Activated CD8-positive, alpha-beta memory T cell treated with anti-CD3 and anti-CD28 coated beads, Interleukin-2, amount 50 U/mL, for 4 hours (primary cell): Measurements from ENCODE around the gene ASIC4.

Experiments
- DNase-seq: peaks from one replicate; pipeline ENCODE4 v3.0.0-alpha.2; 2020

The ASIC4 gene

DNA sequence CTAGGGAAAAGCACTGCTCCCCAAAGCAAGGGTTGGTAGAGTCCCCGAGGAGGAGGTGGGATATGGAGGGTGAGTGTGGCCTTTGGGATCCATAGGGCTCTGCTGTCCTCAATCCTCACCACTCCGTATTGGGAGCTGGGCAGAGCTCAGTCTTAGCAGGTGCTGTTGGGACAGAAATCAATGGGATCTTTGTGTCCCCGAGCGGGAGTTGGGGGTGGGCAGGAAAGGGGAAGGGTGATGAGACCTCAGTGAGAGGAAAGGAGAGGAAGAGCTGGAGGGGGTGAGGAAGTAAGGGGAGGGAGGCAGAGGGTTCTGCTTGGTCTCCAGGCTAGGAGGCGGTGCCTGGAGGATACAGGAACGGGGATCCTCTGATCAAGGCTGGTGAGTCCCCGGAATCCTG is 2.6 kb downstream of the ASIC4 start:
- no peak for DNase-seq

DNA sequence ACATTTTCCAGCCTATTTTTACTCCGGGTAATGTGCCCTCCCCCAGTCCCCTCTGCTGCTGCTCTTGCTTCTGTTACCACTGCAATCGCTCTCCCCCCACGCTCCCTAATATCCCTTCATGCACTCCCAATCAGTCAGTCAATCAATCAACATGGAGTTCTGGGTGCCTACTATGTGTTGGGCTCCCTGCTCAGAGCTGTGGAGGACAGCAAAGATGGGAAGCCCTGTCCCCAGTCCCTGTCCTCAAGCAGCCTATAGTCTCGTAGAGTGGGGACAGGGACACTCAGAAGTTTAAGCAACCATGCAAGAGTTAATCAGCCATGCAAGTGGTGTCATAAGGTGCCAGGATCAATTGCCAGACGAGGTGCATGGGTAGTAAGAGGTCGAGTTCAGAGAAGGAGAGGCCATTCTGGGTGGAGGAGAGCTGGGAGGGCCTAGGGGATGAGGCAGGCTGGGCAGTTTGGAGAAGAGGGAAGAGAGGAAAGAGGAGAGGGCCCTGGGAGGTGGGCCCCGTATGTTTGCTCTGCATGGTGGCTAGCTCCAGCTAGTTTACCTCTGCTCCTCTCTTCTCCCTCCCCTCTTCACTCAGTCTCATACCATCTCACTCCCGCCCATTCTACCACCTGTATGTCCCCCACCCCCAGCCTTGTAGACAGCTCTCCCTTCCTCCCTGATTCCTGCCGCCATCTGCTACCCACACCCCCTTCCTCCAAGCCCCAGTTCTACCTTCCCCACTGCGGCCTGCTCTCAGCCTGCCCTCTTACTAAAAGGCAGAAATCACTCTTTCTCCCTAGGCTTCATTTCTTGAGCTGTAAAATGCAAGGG is 3.9 kb downstream of the ASIC4 start:
- no peak for DNase-seq

DNA sequence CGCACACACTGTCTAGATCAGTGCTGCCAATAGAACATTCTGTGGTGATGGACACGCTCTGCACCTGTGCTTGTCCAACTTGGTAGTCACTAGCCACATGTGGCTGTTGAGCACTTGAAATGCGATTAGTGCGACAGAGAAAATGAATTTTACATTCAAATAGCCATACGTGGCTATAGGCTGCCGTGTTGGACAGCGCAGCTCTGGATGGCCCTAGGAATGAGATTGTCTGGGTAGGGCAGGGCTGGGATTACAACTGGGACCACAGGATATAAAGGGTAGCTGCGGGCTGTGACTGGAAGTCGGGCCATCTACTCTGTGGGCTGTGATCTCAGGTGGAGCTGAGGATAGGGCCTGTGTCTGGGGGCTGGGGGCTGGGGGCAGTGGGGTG is 5.2 kb downstream of the ASIC4 start:
- no peak for DNase-seq

DNA sequence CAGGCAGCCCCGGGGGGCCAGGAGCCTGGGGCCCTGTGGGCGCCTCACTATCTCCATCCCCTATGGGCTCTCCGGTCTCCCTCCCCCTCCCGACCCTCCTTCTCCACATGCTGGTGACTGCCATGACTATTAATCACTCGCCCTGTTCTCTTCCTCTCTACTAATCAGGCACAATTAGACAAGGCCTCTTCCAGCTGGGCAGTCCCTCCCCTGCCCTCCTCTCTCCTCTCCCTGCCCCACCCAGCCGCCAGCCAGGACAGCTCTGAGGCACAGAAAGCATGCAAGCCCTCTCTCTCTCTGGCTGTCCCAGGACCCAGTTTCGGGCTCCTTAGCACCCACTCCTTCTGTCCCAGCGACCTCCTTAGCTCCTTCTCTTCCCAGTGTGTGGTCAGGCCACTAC is 5.8 kb downstream of the ASIC4 start:
- no peak for DNase-seq

DNA sequence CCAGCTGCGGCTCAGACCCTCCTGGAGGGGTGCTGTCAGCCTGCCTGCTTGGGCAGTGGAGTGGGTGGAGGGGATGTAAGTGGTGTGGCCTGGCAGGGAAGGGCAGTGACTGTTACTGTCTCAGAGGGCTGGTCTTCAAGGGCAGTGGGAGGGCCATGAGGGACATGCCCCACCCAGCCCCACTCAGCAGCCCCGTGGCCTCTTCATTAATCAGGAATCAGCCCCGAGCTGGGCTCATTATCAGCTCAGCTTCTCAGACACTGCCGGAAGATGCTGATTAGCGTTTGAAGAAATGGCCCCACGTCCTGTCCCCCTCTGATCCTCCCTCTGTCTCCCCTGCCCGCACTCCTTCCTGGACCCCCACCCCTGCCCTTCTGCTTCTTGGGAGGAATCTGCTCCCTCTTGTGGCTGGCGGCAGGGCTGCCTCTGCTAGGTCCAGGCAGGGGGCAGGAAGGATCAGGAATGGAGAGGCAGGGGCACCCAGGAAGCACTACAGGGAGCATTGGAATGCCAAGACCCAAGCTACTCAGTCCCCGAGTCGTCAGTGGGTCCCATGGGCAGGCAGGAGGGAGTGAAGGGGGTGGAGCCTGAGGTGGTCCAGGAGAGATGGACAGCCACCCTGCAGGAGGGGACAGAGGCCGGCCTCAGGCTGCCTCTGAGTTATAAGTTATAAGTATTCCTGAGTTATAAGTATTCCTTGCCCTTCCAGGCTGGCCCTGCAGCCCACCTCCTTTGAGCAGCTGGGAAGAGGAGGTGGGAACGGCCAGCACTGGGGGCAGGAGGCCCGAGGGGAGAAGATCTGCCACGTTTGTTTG is 7.0 kb downstream of the ASIC4 start:
- no peak for DNase-seq

DNA sequence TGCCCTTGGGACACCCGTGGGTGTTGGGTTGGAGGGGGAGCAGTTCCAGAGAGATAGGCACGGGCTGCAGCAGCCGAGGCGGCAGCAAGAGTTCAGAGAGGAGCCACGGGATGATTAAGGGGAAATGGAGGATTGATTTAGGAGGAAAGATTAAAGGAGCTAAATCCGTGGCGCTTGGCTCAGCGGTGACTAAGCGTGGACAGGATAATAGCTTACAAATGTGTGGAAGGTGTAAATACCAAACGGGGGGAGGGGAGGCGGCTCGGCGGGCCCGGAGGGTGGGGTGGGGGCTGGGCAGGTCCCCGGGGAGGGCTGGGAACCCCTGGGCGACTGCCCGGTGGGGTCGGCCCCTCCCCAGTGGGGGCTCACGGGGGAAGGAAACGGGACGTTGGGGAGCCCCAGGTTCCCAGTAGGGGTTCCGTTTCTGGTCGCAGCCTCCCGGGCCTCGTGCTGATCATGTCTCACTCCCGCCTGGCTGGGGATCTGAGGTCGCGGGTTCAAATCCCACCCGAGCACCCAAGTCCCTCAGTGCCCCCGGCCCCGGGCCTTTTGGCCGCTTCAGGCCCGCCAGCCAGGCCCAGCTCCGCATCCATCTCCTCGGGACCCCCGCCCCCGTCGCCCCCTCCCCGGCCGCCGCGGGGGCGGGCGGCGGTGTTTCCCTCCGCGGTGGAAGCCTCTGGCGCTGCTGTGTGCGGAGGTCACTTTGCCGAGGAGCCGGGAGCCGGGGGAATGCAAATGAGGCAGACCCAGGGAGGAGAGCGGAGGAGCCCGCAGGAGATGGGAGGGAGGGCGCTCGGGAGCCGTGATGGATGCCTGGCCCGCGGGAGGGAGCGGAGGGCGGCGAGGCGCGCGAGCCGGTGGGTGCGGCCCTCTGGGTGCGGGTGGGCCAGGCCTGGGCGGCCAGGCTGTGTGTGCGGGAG is 8.1 kb downstream of the ASIC4 start:
- DNase-seq = no peak

DNA sequence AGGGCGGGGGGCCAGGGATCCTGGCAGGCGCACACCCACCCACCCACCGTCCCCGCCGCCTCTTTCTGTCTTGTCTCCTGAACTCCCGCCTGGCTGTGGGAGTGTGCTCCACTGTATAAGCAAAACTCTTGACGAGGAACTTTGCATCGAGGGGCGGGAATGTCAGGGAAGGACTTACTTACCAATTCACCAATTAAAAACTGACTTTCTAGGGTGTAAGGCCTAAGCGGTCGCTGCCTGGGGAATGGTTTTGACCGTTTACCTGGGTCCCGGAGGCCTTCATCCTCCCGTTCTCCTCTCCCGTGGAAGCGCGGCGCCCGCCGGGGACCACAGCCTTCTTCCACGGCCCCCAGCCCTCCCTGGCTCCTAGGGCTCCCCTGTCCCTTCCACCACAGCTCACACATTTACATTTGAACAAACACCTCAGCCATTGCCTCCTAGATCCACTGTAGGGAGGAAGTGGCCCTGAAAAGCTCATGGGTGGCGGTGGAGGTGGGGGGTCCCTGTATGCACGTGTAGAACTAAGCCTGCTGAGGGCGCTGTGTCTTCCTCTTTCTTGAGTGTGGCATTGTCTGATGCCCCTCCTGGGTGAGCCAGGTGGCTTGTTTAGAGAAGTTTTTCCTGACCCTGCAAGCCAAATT is 8.9 kb downstream of the ASIC4 start:
- DNase-seq = no peak

DNA sequence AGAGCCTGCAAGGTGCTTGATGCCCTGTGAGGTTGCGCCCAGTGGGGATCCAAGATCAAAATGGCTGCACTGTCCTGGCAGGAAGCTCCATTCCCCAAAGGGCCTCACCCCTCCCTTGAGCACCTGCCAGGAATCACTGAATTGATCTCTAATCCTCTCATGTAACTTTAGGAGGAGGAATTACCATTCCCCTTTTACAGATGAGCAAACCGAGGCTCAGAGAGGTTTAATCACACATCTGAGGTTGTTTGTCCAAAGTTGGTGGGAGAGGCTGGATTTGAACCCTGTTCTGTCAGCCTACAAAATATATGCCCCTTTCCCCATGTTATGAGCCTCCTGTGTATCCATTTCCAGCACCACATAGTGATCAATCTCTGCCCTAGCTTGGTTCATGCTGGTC is 10.5 kb downstream of the ASIC4 start:
- no peak for DNase-seq

DNA sequence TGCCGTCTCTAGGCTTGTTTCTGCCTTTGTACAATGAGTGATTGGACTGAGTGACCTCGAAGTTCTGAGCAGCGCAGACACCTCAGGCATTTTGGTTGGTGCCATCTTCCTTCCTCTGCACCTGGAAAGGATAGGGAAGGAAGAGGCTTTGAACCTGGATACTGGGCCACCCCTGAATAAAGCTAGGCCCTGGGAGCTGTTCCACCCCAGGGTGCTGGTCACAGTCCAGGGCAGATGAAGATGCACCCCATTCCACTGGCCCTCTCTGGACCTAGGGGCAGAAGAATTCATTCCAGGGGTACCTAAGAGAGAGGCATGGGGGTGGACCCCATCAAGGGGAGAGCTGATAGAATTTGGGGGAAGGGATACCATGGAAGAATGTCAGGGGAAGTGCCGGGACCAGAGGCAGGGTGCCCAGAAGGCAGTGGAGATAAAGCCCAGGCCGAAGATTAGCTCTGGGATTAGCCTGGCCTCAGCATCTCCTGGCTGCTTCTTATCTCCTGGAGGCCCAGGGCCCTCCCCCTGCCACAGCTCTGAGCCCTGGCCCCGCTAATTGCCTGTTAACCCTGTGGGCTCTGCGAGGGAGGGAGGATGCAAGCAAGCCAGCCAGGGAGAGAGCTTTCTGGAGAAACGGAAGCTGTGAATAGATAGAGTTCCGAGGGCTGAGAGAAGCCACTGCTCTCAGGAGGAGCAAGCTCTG is 11.4 kb downstream of the ASIC4 start:
- no peak for DNase-seq

DNA sequence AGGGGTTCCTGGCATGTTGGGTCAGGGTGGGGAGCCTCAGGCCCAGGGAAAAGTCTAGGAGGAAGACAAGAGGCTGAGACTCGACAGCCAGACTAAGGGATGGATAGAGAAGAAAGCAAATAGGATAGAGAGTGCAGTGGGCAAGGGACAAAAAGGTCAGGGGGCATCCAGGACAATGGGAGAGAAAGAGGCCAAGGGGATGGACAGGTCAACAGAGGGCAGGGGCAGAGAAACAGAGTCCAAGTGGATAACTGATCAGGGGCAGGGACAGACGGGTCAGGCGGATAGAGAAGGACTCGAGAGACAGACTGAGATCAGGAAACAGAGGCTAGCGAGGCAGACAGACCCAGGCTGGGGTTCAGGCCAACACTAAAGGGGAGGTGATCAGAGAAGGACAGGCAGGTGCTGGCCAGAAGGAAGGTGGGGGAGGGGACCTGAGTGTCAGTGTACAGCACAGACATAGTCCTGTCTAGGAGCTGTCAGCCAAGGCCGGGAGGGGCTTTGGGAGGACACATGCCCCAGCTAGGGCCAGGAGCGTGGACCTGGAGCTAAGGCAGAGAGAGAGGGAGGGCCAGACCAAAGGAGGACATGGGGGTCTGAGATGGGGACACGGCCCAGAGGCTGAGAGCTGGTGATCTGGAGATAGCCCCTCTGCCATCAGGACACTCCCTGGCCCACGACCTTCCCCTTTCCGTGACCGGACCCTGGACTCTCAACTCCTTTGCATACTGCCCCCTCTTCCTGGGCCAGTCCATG is 12.2 kb downstream of the ASIC4 start:
- no peak for DNase-seq

DNA sequence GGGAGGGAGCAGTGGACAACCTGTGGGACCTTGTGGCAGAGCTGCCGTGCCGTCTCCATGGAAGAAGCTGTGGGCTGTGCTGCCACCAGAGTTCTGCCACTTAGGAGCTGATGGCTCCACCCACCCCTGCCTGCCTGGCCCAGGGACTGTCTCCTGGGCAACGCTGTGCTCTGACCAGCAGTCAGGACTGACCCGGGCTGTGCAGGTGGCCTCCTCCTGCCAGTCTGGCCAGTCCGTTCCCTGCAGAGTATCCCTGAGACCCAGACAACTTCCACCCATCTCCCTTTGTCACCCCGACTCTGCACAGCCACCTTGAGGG is 12.8 kb downstream of the ASIC4 start:
- DNase-seq = no peak

DNA sequence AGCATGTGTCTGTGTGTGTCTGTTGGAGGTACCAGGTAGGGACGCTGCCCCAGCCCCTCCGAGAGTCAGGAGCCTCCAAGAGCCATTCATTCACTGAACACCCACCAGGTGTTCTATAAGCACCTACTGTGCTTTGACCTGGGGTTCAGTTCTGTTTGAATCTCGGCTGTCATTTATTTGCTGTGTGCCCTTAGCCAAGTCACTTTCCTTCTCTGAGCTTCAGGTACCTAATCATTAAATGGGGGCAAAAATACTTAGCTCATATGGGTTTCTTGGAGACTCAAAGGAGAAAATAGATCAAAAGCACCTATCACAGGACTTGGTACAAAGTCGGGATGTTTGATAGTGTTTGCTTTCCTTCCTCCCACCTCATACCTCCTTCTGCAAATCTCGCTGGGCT is 13.2 kb downstream of the ASIC4 start:
- DNase-seq = no peak

DNA sequence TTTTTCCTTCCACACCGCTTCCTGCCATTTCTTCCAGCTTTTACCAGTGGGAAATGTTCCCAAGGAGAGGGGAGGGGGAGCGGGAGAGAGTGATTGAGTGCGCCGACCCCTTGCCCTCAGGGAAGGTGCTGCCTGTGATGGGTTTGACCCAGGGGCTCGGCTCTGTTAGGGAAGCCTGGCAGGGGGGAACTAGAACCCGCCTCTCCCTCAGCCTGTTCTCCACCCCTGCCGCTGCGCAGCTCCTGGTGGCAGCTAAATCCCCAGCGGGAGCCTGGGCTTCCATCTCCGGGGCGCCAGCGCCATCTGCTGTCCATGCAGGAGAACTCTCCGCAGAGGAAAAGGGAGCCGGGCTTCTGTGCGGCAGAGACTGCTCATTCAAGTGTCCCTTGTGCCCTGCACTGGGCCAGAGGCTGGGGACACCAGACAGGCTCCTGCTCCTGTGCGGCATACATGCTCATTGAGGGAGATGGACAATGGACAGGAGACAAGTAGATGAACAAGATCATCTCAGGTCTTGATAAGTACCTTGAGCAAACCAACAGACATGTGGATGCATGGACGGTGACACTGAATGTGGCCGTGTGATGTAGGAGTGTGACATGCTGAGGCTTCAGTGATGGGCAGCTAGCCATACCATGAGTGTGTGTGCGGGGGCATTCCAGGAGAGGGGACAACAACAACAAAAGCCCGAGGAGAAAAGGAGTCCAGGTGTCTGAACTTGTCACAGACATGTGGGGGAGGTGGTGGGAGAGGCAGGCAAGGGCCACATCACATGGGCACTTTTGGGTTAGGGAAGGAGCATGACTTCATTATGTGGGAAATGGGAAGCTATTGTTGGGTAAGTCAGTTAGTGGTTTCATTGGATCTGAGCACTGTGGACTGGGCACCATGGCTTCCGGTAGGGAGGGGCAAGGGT is 16.0 kb downstream of the ASIC4 start:
- peak; percentile 88 for DNase-seq

DNA sequence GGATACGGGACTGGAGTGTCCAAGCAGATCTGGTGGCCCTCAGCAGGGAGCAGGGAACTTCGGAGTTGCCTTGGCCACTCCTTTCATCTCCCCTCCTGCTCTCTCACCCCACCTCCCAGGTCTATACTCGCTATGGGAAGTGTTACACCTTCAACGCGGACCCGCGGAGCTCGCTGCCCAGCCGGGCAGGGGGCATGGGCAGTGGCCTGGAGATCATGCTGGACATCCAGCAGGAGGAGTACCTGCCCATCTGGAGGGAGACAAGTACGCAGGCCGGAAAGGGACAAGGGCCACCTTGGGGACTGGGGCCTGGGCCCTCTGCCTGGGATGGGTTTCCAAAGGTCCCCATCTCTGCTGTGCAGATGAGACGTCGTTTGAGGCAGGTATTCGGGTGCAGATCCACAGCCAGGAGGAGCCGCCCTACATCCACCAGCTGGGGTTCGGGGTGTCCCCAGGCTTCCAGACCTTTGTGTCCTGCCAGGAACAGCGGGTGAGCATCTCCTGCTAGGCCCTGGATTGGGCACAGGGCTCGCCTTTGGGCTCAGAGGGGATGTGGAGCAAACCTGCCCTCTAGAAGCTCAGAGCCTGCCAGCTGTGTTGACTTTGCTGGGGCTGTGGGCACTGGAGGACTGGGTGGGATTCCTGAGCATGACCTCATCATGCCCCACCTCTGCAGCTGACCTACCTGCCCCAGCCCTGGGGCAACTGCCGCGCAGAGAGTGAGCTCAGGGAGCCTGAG is 17.5 kb downstream of the ASIC4 start:
- no peak for DNase-seq

DNA sequence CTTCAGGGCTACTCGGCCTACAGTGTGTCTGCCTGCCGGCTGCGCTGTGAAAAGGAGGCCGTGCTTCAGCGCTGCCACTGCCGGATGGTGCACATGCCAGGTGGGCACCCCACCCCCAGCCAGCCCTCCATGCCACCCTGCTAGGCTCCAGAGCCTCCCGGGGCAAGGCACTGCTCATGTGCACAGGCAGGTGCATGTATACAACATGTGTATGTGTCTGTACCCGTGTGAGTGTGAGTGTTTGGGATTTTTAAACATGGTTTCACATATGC is 18.0 kb downstream of the ASIC4 start:
- no peak for DNase-seq

DNA sequence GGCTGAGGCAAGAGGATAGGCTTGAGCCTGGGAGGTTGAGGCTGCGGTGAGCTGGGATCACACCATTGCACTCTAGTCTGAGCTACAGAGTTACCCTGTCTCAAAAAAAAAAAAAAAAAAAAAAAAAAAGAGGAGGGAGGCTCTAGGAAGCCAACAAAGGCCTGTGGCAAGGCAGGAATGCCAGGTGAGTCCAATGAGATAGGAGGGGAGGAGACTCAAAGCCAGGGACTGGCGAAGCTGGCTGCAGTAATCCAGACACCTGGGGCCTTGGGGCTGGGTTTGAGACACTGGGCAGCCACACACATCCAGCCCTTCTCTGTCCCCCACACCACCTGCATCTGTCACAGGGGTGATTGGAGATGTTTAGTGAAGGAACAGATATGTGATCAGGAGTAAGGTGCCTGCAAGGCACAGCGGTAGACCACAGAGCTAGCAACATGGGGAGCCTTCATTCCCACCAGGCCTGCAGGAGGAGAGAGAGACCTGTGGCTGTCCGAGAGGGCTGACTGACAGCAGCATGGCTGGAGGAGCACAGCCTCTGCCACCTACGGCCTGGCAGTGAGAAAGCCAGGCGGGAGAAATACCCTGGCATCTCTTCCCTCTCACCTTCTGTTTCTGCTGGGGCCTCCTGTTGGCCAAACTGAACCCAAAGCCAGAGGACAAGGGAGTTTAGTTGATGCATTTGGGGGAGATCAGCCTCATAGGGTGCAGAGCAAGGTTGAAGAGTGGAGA is 19.8 kb downstream of the ASIC4 start:
- DNase-seq = no peak

DNA sequence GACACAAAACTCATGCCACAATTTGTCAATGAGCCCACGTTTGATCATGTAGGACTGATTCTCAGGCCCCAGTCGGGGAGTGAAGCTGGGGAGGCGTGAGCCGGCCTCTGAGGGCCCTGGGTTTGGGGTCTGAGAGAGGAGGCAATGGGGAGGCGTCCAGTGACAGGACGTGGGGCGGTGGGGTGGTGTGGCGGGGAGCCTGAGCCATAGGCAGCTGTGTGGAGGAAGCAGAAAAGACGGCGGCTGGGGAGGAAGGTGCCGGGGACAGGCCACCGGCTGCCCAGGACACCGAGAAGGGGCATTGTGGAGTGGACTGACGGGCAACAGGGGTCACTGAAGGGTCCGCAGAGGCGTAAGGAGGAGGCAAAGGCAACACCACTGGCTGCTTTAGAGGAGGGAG is 22.1 kb downstream of the ASIC4 start:
- DNase-seq = no peak

DNA sequence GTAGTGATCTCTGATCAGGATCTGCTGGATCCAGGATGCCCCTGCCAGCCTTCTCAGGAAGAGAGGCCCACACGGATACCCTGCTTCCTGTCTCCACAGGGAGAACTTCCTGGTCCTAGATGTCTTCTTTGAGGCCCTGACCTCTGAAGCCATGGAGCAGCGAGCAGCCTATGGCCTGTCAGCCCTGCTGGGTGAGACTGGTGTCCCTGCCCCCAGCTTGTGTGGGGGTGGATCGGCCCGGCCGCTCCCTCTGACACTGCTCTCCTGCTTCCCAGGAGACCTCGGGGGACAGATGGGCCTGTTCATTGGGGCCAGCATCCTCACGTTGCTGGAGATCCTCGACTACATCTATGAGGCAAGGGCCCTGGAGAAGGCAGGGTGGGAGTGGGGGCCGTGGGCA is 22.7 kb downstream of the ASIC4 start:
- no peak for DNase-seq
